Liver (tissue), 9 donors: ENCODE data around the gene S1PR4. TPM values are rescaled to one million over a fixed set of nuclear protein-coding genes. Genes with fewer than 3 reads are reported as not detected.

Source experiments
- DNase-seq: peaks from one replicate; pipeline ENCODE4 v3.0.0-alpha.2; 2017; ENCODE audit warnings: low spot score
- H3K27ac ChIP-seq, 2 donors: one replicate each; pipeline ENCODE4 v1.7.0; 2013; ENCODE audit warnings: inconsistent platforms in 2 of 2, low read length in 2 of 2, control low read depth in 1 of 2, low read depth in 1 of 2, mild to moderate bottlenecking in 1 of 2
- H3K27me3 ChIP-seq, 4 donors: one replicate each; pipeline versions ENCODE4 v1.6.1 to v1.7.0; 2013; ENCODE audit warnings: low read length in 3 of 4, inconsistent platforms in 1 of 4, mild to moderate bottlenecking in 1 of 4, moderate library complexity in 1 of 4; ENCODE audit not compliant: control insufficient read depth in 4 of 4, insufficient read depth in 4 of 4
- H3K36me3 ChIP-seq, 4 donors: one replicate each; pipeline versions ENCODE4 v1.6.1 to v1.7.0; 2013; ENCODE audit warnings: low read length in 3 of 4, mild to moderate bottlenecking in 3 of 4, low read depth in 1 of 4, moderate library complexity in 1 of 4; ENCODE audit not compliant: control insufficient read depth in 4 of 4, insufficient read depth in 3 of 4
- H3K4me1 ChIP-seq, 4 donors: one replicate each; pipeline versions ENCODE4 v1.6.1 to v1.7.0; 2013; ENCODE audit warnings: low read length in 3 of 4, mild to moderate bottlenecking in 3 of 4, moderate library complexity in 1 of 4; ENCODE audit not compliant: control insufficient read depth in 4 of 4, insufficient read depth in 4 of 4
- H3K4me3 ChIP-seq, 3 donors: one replicate each; pipeline versions ENCODE4 v1.6.1 to v1.7.0; 2013; ENCODE audit warnings: low read length in 3 of 3, control low read depth in 1 of 3, low read depth in 1 of 3, mild to moderate bottlenecking in 1 of 3
- H3K9ac ChIP-seq, 2 donors: one replicate each; pipeline ENCODE4 v1.7.0; 2013; ENCODE audit warnings: low read length in 2 of 2, mild to moderate bottlenecking in 2 of 2, moderate library complexity in 2 of 2, control low read depth in 1 of 2, low read depth in 1 of 2
- H3K9me3 ChIP-seq, 4 donors: one replicate each; pipeline versions ENCODE4 v1.6.1 to v1.7.0; 2013; ENCODE audit warnings: low read length in 3 of 4; ENCODE audit not compliant: control insufficient read depth in 4 of 4
- ATF3 ChIP-seq: IDR thresholded peaks from 2 replicates; pipeline ENCODE4 v1.6.1; 2016; ENCODE audit warnings: antibody characterized with exemption
- CTCF ChIP-seq: fragments of 150-350 bp; IDR thresholded peaks from 2 replicates; pipeline ENCODE4 v1.5.1; 2017; ENCODE audit warnings: improper control_type of control experiment, low read depth, low read length; ENCODE audit not compliant: missing input control
- EGR1 ChIP-seq, 2 donors: IDR thresholded peaks; 2 replicates each; pipeline ENCODE4 v1.6.1; 2016 to 2018; ENCODE audit warnings: antibody characterized with exemption in 2 of 2, low read depth in 2 of 2
- FOXA1 ChIP-seq: IDR thresholded peaks from 2 replicates; pipeline ENCODE4 v1.6.1; 2016; ENCODE audit warnings: antibody characterized with exemption
- FOXA2 ChIP-seq: IDR thresholded peaks from 2 replicates; pipeline ENCODE4 v1.6.1; 2016; ENCODE audit warnings: antibody characterized with exemption
- GABPA ChIP-seq, 2 donors: IDR thresholded peaks in 1 of 2; conservative IDR thresholded peaks in 1 of 2; 2 replicates each; pipeline ENCODE4 v1.6.1; 2016; ENCODE audit warnings: antibody characterized with exemption in 2 of 2, mild to moderate bottlenecking in 1 of 2, moderate library complexity in 1 of 2
- HNF4G ChIP-seq: IDR thresholded peaks from 2 replicates; pipeline ENCODE4 v1.6.1; 2016; ENCODE audit warnings: antibody characterized with exemption
- JUND ChIP-seq, 2 donors: IDR thresholded peaks; 2 replicates each; pipeline ENCODE4 v1.6.1; 2016; ENCODE audit warnings: antibody characterized with exemption in 2 of 2
- MAX ChIP-seq: IDR thresholded peaks from 2 replicates; pipeline ENCODE4 v1.6.1; 2016; ENCODE audit warnings: antibody characterized with exemption
- RAD21 ChIP-seq, 2 donors: IDR thresholded peaks; 2 replicates each; pipeline ENCODE4 v1.6.1; 2016; ENCODE audit warnings: antibody characterized with exemption in 2 of 2, mild to moderate bottlenecking in 2 of 2
- REST ChIP-seq: IDR thresholded peaks from 2 replicates; pipeline ENCODE4 v1.6.1; 2016; ENCODE audit warnings: antibody characterized with exemption, mild to moderate bottlenecking
- RXRA ChIP-seq, 2 donors: IDR thresholded peaks; 2 replicates each; pipeline ENCODE4 v1.6.1; 2017 to 2018; ENCODE audit warnings: antibody characterized with exemption in 2 of 2, mild to moderate bottlenecking in 1 of 2
- TAF1 ChIP-seq: conservative IDR thresholded peaks from 2 replicates; pipeline ENCODE4 v1.6.1; 2016; ENCODE audit warnings: antibody characterized with exemption, mild to moderate bottlenecking
- YY1 ChIP-seq: IDR thresholded peaks from 2 replicates; pipeline ENCODE4 v1.6.1; 2016; ENCODE audit warnings: antibody characterized with exemption, mild to moderate bottlenecking
- ZBTB33 ChIP-seq: IDR thresholded peaks from 2 replicates; pipeline ENCODE4 v1.6.1; 2016; ENCODE audit warnings: antibody characterized with exemption
- WGBS: extraction: QIAGEN DNeasy Blood & Tissue Kit; methylation state at CpG from one replicate; pipeline ENCODE4 v1.1.7; 2013; 5-methylcytosine and 5-hydroxymethylcytosine counted together
- polyA plus RNA-seq, 2 donors: library from polyadenylated mRNA; stranded (reverse) in 1 of 2; unstranded in 1 of 2; fragments of 200-250 nt in 1 of 2; fragments of >200 nt in 1 of 2; fragmentation: Nextera tagmentation in 1 of 2; extraction: Ambion mirVana in 1 of 2; gene quantifications; one replicate each; pipeline versions ENCODE4 v1.2.1 to v1.2.3, GENCODE V29; 2013 to 2015
- total RNA-seq, 2 donors: library from RNA; depleted of rRNA; stranded (reverse); fragments of >200 nt; gene quantifications; one replicate each; pipeline ENCODE4 v1.2.3, GENCODE V29; 2014
- donor health status: healthy.
- donor health status: healthy.
- donor health status: healthy.
- donor health status: healthy.
- donor health status: healthy.

S1PR4 gene
- total and polyA plus RNA-seq, 4 donors, result 0.93 to 11.0 (median 2.1) TPM

- 94% methylated on average over 28 of the region's 28 CpGs for WGBS
- no peak overlapping the region for H3K9ac ChIP-seq
- H3K4me3 ChIP-seq, result no peak overlapping the region
- TF ChIP-seq TAF1 (no peak), ATF3 (no peak), ZBTB33 (no peak), MAX (no peak), HNF4G (no peak), CTCF (no peak), RXRA (IDR thresholded peaks at IDR 0.05) (no peak)
- H3K9me3 ChIP-seq, result no peaks in the 10 kb centered on the region
- H3K4me1 ChIP-seq, result peaks cover 8 to 21% (median 18%) of the 10 kb centered on the region in 4 donors
- H3K27me3 ChIP-seq, result no peaks in the 10 kb centered on the region
- H3K36me3 ChIP-seq, result peaks cover 0 to 5% (median 1%) of the 10 kb centered on the region in 4 donors
- no peak overlapping the region for H3K27ac ChIP-seq
- no peak for DNase-seq
Observed at GRCh38 chr19:3189702-3190469, 11.3 kb downstream of the S1PR4 start.

- Histone ChIP-seq H3K4me1 (peaks cover 8 to 20% (median 16%) of the 10 kb centered on the region in 4 donors), H3K9me3 (no peaks in the 10 kb centered on the region), H3K36me3 (peaks cover 0 to 5% (median 1%) of the 10 kb centered on the region in 4 donors), H3K9ac (no peak overlapping the region), H3K27ac (no peak overlapping the region), H3K4me3 (no peak overlapping the region), H3K27me3 (no peaks in the 10 kb centered on the region)
- no peak for TF ChIP-seq MAX
- no peak for TF ChIP-seq RAD21 (IDR thresholded peaks at IDR 0.05)
- TF ChIP-seq JUND (IDR thresholded peaks at IDR 0.05), result no peak
- no peak for TF ChIP-seq EGR1 (IDR thresholded peaks at IDR 0.05; ENCODE audit: low read depth in 2 of 2)
- WGBS, result 97% methylated on average over 18 of the region's 18 CpGs
- DNase-seq, result no peak
Observed at GRCh38 chr19:3190470-3190770, 11.9 kb downstream of the S1PR4 start.

GRCh38 chr19:3190921-3191805 lies 12.6 kb downstream of the S1PR4 start:
- no peak overlapping the region for H3K4me3 ChIP-seq
- H3K36me3 ChIP-seq, result peaks cover 0 to 8% (median 1%) of the 10 kb centered on the region in 4 donors
- H3K9me3 ChIP-seq, result no peaks in the 10 kb centered on the region
- 95% methylated on average over 46 of the region's 46 CpGs for WGBS
- no peak overlapping the region for H3K27ac ChIP-seq
- H3K4me1 ChIP-seq, result peaks cover 8 to 18% (median 16%) of the 10 kb centered on the region in 4 donors
- DNase-seq, result no peak
- H3K27me3 ChIP-seq, result no peaks in the 10 kb centered on the region
- no peak overlapping the region for H3K9ac ChIP-seq
- TF ChIP-seq ATF3 (no peak), REST (no peak), RAD21 (IDR thresholded peaks at IDR 0.05) (no peak), YY1 (no peak), FOXA1 (no peak), MAX (no peak), RXRA (IDR thresholded peaks at IDR 0.05) (no peak), FOXA2 (no peak), GABPA (IDR thresholded peaks at IDR 0.05 in 1 of 2, conservative IDR thresholded peaks at IDR 0.05 in 1 of 2) (no peak), TAF1 (no peak), EGR1 (IDR thresholded peaks at IDR 0.05; ENCODE audit: low read depth in 2 of 2) (no peak), HNF4G (no peak)
